Measurements from ENCODE around the gene PHB1. TPM values are rescaled to one million over a fixed set of nuclear protein-coding genes. Genes with fewer than 3 reads are reported as not detected.

Gene PHB1
- total RNA-seq, 1 donor from 2014 or later = 136 TPM

GRCh38 chr17:49452201-49452600 lies 37.5 kb upstream of the PHB1 start:
- TF ChIP-seq CTCF (IDR thresholded peaks at IDR 0.05; ENCODE audit: unreplicated experiment) = no peak
- Mint-ChIP-seq H3K4me1 (peaks cover 11% of the 10 kb centered on the region), H3K27me3 (ENCODE audit: low read depth) (peaks cover 4% of the 10 kb centered on the region), H3K9me3 (no peaks in the 10 kb centered on the region), H3K36me3 (no peaks in the 10 kb centered on the region), H3K4me3 (no peak overlapping the region), H3K27ac (no peak overlapping the region)
- no peak for DNase-seq (ENCODE audit: low spot score in 2 of 2, unreplicated experiment in 2 of 2)

- Mint-ChIP-seq H3K9me3 (no peaks in the 10 kb centered on the region), H3K36me3 (no peaks in the 10 kb centered on the region), H3K27me3 (ENCODE audit: low read depth) (peaks cover 4% of the 10 kb centered on the region), H3K4me3 (no peak overlapping the region), H3K4me1 (peaks cover under 1% of the 10 kb centered on the region), H3K27ac (no peak overlapping the region)
- no peak for TF ChIP-seq CTCF (IDR thresholded peaks at IDR 0.05; ENCODE audit: unreplicated experiment)
- no peak for DNase-seq (ENCODE audit: low spot score in 2 of 2, unreplicated experiment in 2 of 2)
These were observed 36.1 kb upstream of the PHB1 start for GRCh38 chr17:49450735-49451134.

- Mint-ChIP-seq H3K4me1 (no peaks in the 10 kb centered on the region), H3K27me3 (ENCODE audit: low read depth) (peaks cover 6% of the 10 kb centered on the region), H3K4me3 (no peak overlapping the region), H3K36me3 (no peaks in the 10 kb centered on the region), H3K27ac (no peak overlapping the region), H3K9me3 (no peaks in the 10 kb centered on the region)
- TF ChIP-seq CTCF (IDR thresholded peaks at IDR 0.05; ENCODE audit: unreplicated experiment) = no peak
- no peak for DNase-seq (ENCODE audit: low spot score in 2 of 2, unreplicated experiment in 2 of 2)
These were observed 35.5 kb upstream of the PHB1 start for GRCh38 chr17:49450181-49450580.

GRCh38 chr17:49447628-49448302 lies 33.1 kb upstream of the PHB1 start:
- Mint-ChIP-seq H3K36me3 (no peaks in the 10 kb centered on the region), H3K27me3 (ENCODE audit: low read depth) (peaks cover 16% of the 10 kb centered on the region), H3K9me3 (no peaks in the 10 kb centered on the region), H3K4me1 (peaks cover 6% of the 10 kb centered on the region), H3K27ac (no peak overlapping the region), H3K4me3 (no peak overlapping the region)
- no peak for TF ChIP-seq CTCF (IDR thresholded peaks at IDR 0.05; ENCODE audit: unreplicated experiment)
- no peak for DNase-seq (ENCODE audit: low spot score in 2 of 2, unreplicated experiment in 2 of 2)

GRCh38 chr17:49445591-49445990 lies 30.9 kb upstream of the PHB1 start:
- peaks cover 35% of the 10 kb centered on the region for H3K27me3 Mint-ChIP-seq (ENCODE audit: low read depth)
- no peaks in the 10 kb centered on the region for H3K36me3 Mint-ChIP-seq
- H3K27ac Mint-ChIP-seq = no peak overlapping the region
- H3K9me3 Mint-ChIP-seq = no peaks in the 10 kb centered on the region
- DNase-seq (ENCODE audit: low spot score in 2 of 2, unreplicated experiment in 2 of 2) = no peak
- peaks cover 12% of the 10 kb centered on the region for H3K4me1 Mint-ChIP-seq
- H3K4me3 Mint-ChIP-seq = no peak overlapping the region
- no peak for TF ChIP-seq CTCF (IDR thresholded peaks at IDR 0.05; ENCODE audit: unreplicated experiment)

All from mesothelial cell of epicardium (in vitro differentiated cells).